Endothelial cell of umbilical vein (primary cell): ENCODE measurements around the gene HADHB. TPM values are rescaled to one million over a fixed set of nuclear protein-coding genes. Genes with fewer than 3 reads are reported as not detected.

Source experiments
- BruUV-seq: library from RNA; stranded (reverse); fragments of 400-500 nt; replicated peaks from 2 replicates; lab custom pipeline; 2021; lab: Mats Ljungman, UMichigan
- CTCF ChIA-PET: fragments of 300-600, 350-600 bp; sonication (Branson Sonifier 250); formaldehyde crosslinking; loops from one replicate; lab custom pipeline; 2021; ENCODE audit warnings: antibody characterized with exemption, inconsistent platforms; lab: Charles Lee
- POLR2A ChIA-PET: fragments of 300-600, 350-600 bp; sonication (Branson Sonifier 250); formaldehyde crosslinking; loops from one replicate; lab custom pipeline; 2021; ENCODE audit warnings: antibody characterized with exemption, inconsistent platforms; lab: Charles Lee
- DNase-seq: peaks from one replicate; pipeline ENCODE4 v3.0.0-alpha.2; 2011; ENCODE audit warnings: low read depth, low spot score
- FAIRE-seq: peaks from 2 replicates; lab custom pipeline; 2011; peaks lifted over from hg19 to GRCh38; lab: Jason Lieb, UNC
- H2AFZ ChIP-seq: 2 replicates; pipeline ENCODE4 v1.6.0; 2012; ENCODE audit warnings: low read depth, low read length, control low read depth, inconsistent platforms
- H3K27ac ChIP-seq: 2 replicates; pipeline ENCODE4 v1.5.1; 2011; ENCODE audit warnings: low read depth, mild to moderate bottlenecking, control low read depth, low read length, moderate library complexity; ENCODE audit not compliant: insufficient read depth
- H3K27me3 ChIP-seq, 2 experiments: 2 replicates each; pipeline versions ENCODE4 v1.6.0 to v1.6.1; 2011; ENCODE audit warnings: low read length in 2 of 2, mixed read lengths in 1 of 2; ENCODE audit not compliant: control insufficient read depth in 2 of 2, insufficient read depth in 2 of 2
- H3K36me3 ChIP-seq, 2 experiments: 2 replicates in 1 of 2; 3 replicates in 1 of 2; pipeline ENCODE4 v1.5.1; 2011; ENCODE audit warnings: low read length in 2 of 2, mild to moderate bottlenecking in 1 of 2, moderate library complexity in 1 of 2; ENCODE audit not compliant: control insufficient read depth in 2 of 2, insufficient read depth in 2 of 2; ENCODE audit errors: extremely low read depth in 1 of 2
- H3K4me1 ChIP-seq: 3 replicates; pipeline ENCODE4 v1.5.1; 2011; ENCODE audit warnings: mild to moderate bottlenecking, low read length; ENCODE audit not compliant: control insufficient read depth, insufficient read depth; ENCODE audit errors: extremely low read depth
- H3K4me2 ChIP-seq: 2 replicates; pipeline ENCODE4 v1.6.1; 2011; ENCODE audit warnings: low read length, control low read depth, mixed read lengths; ENCODE audit not compliant: insufficient read depth
- H3K4me3 ChIP-seq, 3 experiments: fragments of 200-600 bp in 1 of 3; sonication (generic), shearing (Covaris generic) in 1 of 3; replicated peaks in 1 of 3; 2 replicates each; pipeline ENCODE4 v1.5.1; 2011 to 2016; ENCODE audit warnings: control low read depth in 3 of 3, low read length in 3 of 3, mild to moderate bottlenecking in 2 of 3, inconsistent platforms in 1 of 3, low read depth in 1 of 3, moderate library complexity in 1 of 3; ENCODE audit not compliant: insufficient read depth in 1 of 3
- H3K79me2 ChIP-seq: 2 replicates; pipeline ENCODE4 v1.6.0; 2012; ENCODE audit warnings: low read length, inconsistent platforms; ENCODE audit not compliant: control insufficient read depth, insufficient read depth
- H3K9ac ChIP-seq: replicated peaks from 2 replicates; pipeline ENCODE3; 2011; ENCODE audit warnings: low read length, control low read depth; ENCODE audit not compliant: insufficient read depth; ENCODE audit errors: extremely low read depth
- H3K9me1 ChIP-seq: replicated peaks from 3 replicates; pipeline ENCODE4 v1.6.0; 2011; ENCODE audit warnings: mild to moderate bottlenecking, low read length; ENCODE audit not compliant: control insufficient read depth, insufficient read depth; ENCODE audit errors: extremely low read depth
- H3K9me3 ChIP-seq: replicated peaks from 2 replicates; pipeline ENCODE4 v1.5.1; 2012; ENCODE audit warnings: low read length, inconsistent platforms; ENCODE audit not compliant: control insufficient read depth, insufficient read depth
- H4K20me1 ChIP-seq: replicated peaks from 2 replicates; pipeline ENCODE3; 2011; ENCODE audit warnings: mild to moderate bottlenecking, low read length; ENCODE audit not compliant: control insufficient read depth, insufficient read depth; ENCODE audit errors: extremely low read depth
- EZH2 ChIP-seq: IDR thresholded peaks from 2 replicates; pipeline ENCODE4 v1.6.1; 2012; ENCODE audit warnings: borderline replicate concordance, low read depth, mild to moderate bottlenecking, moderate library complexity, low read length, inconsistent platforms; ENCODE audit not compliant: severe bottlenecking
- FOS ChIP-seq: IDR thresholded peaks from 2 replicates; pipeline ENCODE4 v1.6.1; 2011; ENCODE audit warnings: mild to moderate bottlenecking, low read length, moderate library complexity, borderline replicate concordance; ENCODE audit not compliant: insufficient read depth
- GATA2 ChIP-seq: IDR thresholded peaks from 2 replicates; pipeline ENCODE4 v1.7.0; 2011; ENCODE audit warnings: low read depth, mild to moderate bottlenecking, moderate library complexity, mixed read lengths, low read length; ENCODE audit not compliant: insufficient read length, insufficient read depth
- JUN ChIP-seq: IDR thresholded peaks from 2 replicates; pipeline ENCODE4 v1.6.1; 2011; ENCODE audit warnings: borderline replicate concordance, low read depth; ENCODE audit not compliant: insufficient read length, insufficient read depth
- MYC ChIP-seq: IDR thresholded peaks from one replicate; pipeline ENCODE4 v1.6.1; 2011; ENCODE audit warnings: mild to moderate bottlenecking, low read depth, low read length
- POLR2A ChIP-seq: IDR thresholded peaks from 2 replicates; pipeline ENCODE4 v1.6.1; 2012; ENCODE audit warnings: low read depth, mild to moderate bottlenecking, control low read depth, low read length
- POLR2AphosphoS5 ChIP-seq: IDR thresholded peaks from 2 replicates; pipeline ENCODE4 v1.6.1; 2012; ENCODE audit warnings: low read depth, mild to moderate bottlenecking, control low read depth, low read length, moderate library complexity; ENCODE audit not compliant: insufficient read depth
- dilution Hi-C: fragments of 300-500 bp; cut with MboI; formaldehyde crosslinking; loops from one replicate; pipeline ENCODE4 v1.15.0; 2019; ENCODE audit warnings: low sequenced_read_pairs; ENCODE audit not compliant: extremely low pct_ligation_motif_present
- intact Hi-C: fragments of 100-400 bp; cut with micrococcal nuclease; formaldehyde crosslinking; loops from one replicate; pipeline ENCODE4 v1.10.0; 2022
- polyA plus RNA-seq, 4 experiments: library from polyadenylated mRNA; depleted of rRNA in 3 of 4; stranded (reverse) in 3 of 4; unstranded in 1 of 4; fragments of >200 nt; gene quantifications; 2 replicates each; pipeline versions ENCODE4 v1.2.1 to v1.2.3, GENCODE V29; 2011 to 2012; ENCODE audit warnings: missing spikeins in 1 of 4
- total RNA-seq: library from RNA; stranded (reverse); gene quantifications from 2 replicates; pipeline ENCODE4 v1.2.3, GENCODE V29; 2021
- TF ChIP-seq, protein P1 (sequence below): IDR thresholded peaks from 2 replicates; pipeline ENCODE4 v1.6.1; 2011; ENCODE audit not compliant: insufficient read depth, insufficient read length
- TF ChIP-seq, protein P2 (sequence below), 2 donors: IDR thresholded peaks; 1 replicate in 1 of 2; 2 replicates in 1 of 2; pipeline ENCODE4 v1.5.1; 2011; ENCODE audit warnings: low read length in 2 of 2, mild to moderate bottlenecking in 2 of 2, moderate library complexity in 2 of 2, control low read depth in 1 of 2, inconsistent platforms in 1 of 2, low read depth in 1 of 2; ENCODE audit not compliant: insufficient read depth in 1 of 2; ENCODE audit errors: extremely low read depth in 1 of 2

HADHB gene
- total and polyA plus RNA-seq, 2 donors (not counting 3 experiments of a cell fraction or from before 2014, with no cell fraction given), result 92.9 to 100 TPM

DNA sequence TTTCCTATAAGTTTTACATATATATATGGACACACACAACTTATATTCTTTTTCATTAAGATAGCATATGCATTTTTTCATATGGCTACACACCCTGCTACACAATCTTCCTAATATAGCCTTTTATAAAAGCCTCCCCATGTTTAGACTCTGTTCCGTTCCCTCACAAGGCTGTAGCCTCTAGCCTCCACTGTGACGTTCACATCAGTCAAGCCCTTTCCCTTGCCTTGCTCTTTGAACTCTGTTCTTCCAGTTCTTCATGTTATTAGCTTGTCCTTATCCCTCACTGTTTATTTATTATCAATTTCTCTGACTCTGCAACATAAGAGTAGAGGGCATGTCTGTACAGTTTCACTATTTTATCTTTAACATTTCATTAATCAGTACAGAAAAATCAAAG, 38.9 kb downstream of the HADHB start:
- H4K20me1 ChIP-seq, result no peaks in the 10 kb centered on the region
- POLR2A ChIA-PET, result no interaction called here
- no peaks in the 10 kb centered on the region for H3K79me2 ChIP-seq
- H3K9me3 ChIP-seq, result no peaks in the 10 kb centered on the region
- CTCF ChIA-PET, result no interaction called here
- intact Hi-C loops, result no loop called here
- no peak overlapping the region for H3K4me2 ChIP-seq
- no peaks in the 10 kb centered on the region for H3K27me3 ChIP-seq
- no TSS peak for BruUV-seq
- no peaks in the 10 kb centered on the region for H3K4me1 ChIP-seq
- no peak overlapping the region for H3K4me3 ChIP-seq
- no peaks in the 10 kb centered on the region for H3K9me1 ChIP-seq
- H3K36me3 ChIP-seq, result peaks cover 12 to 25% of the 10 kb centered on the region in 2 experiments
- dilution Hi-C loops, result no loop called here
- no peak overlapping the region for H2AFZ ChIP-seq
- TF ChIP-seq POLR2AphosphoS5 (no peak), GATA2 (no peak), POLR2A (no peak), EZH2 (no peak), FOS (no peak), MYC (no peak), JUN (no peak)
- TF ChIP-seq, protein P1, sequence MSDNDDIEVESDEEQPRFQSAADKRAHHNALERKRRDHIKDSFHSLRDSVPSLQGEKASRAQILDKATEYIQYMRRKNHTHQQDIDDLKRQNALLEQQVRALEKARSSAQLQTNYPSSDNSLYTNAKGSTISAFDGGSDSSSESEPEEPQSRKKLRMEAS, result no peak
- TF ChIP-seq, protein P2, sequence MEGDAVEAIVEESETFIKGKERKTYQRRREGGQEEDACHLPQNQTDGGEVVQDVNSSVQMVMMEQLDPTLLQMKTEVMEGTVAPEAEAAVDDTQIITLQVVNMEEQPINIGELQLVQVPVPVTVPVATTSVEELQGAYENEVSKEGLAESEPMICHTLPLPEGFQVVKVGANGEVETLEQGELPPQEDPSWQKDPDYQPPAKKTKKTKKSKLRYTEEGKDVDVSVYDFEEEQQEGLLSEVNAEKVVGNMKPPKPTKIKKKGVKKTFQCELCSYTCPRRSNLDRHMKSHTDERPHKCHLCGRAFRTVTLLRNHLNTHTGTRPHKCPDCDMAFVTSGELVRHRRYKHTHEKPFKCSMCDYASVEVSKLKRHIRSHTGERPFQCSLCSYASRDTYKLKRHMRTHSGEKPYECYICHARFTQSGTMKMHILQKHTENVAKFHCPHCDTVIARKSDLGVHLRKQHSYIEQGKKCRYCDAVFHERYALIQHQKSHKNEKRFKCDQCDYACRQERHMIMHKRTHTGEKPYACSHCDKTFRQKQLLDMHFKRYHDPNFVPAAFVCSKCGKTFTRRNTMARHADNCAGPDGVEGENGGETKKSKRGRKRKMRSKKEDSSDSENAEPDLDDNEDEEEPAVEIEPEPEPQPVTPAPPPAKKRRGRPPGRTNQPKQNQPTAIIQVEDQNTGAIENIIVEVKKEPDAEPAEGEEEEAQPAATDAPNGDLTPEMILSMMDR (IDR thresholded peaks at IDR 0.05; ENCODE audit: extremely low read depth in 1 of 2, insufficient read depth in 1 of 2, low read depth in 1 of 2, low read length in 2 of 2), result no peak
- DNase-seq (no peak), FAIRE-seq (no peak)
- H3K9ac ChIP-seq, result no peak overlapping the region
- no peak overlapping the region for H3K27ac ChIP-seq
